MM.1S (cell line): ENCODE results near the gene LMF1.

ENCODE experiments used
- DNase-seq: peaks from one replicate; pipeline ENCODE4 v3.0.0-alpha.2; 2015
- H2AFZ ChIP-seq: fragments of 300-600 bp; sonication (generic); 2 replicates; pipeline ENCODE4 v1.6.0; 2016; ENCODE audit warnings: antibody characterized with exemption, low read length
- H3F3A ChIP-seq: fragments of 300-600 bp; sonication (generic); 2 replicates; pipeline ENCODE4 v1.6.1; 2016; ENCODE audit warnings: mild to moderate bottlenecking, antibody characterized with exemption, low read length, moderate library complexity, mixed read lengths; ENCODE audit not compliant: insufficient read depth
- H3K27ac ChIP-seq: fragments of 300-600 bp; sonication (generic); 2 replicates; pipeline ENCODE4 v1.5.1; 2016; ENCODE audit warnings: mild to moderate bottlenecking, low read length
- H3K27me3 ChIP-seq: fragments of 300-600 bp; sonication (generic); replicated peaks from 2 replicates; pipeline ENCODE4 v1.6.0; 2016; ENCODE audit warnings: low read length; ENCODE audit not compliant: insufficient read depth
- H3K36me3 ChIP-seq: fragments of 300-600 bp; sonication (generic); replicated peaks from 2 replicates; pipeline ENCODE4 v1.6.1; 2016; ENCODE audit warnings: mild to moderate bottlenecking, low read length, mixed read lengths; ENCODE audit not compliant: insufficient read depth
- H3K4me1 ChIP-seq: fragments of 300-600 bp; sonication (generic); 2 replicates; pipeline ENCODE4 v1.6.1; 2016; ENCODE audit warnings: low read length, mixed read lengths
- H3K4me2 ChIP-seq: fragments of 300-600 bp; sonication (generic); 2 replicates; pipeline ENCODE4 v1.6.0; 2016; ENCODE audit warnings: low read depth, low read length
- H3K4me3 ChIP-seq: fragments of 300-600 bp; sonication (generic); 2 replicates; pipeline ENCODE4 v1.5.1; 2016; ENCODE audit warnings: low read length, mixed read lengths
- H3K79me2 ChIP-seq: fragments of 300-600 bp; sonication (generic); 2 replicates; pipeline ENCODE4 v1.6.1; 2016; ENCODE audit warnings: mixed run types, low read length, mixed read lengths
- H3K9ac ChIP-seq: fragments of 300-600 bp; sonication (generic); 2 replicates; pipeline ENCODE4 v1.6.1; 2016; ENCODE audit warnings: low read length, mixed read lengths
- H3K9me2 ChIP-seq: fragments of 300-600 bp; sonication (generic); replicated peaks from 2 replicates; pipeline ENCODE4 v1.6.1; 2016; ENCODE audit warnings: mild to moderate bottlenecking, low read length, mixed read lengths; ENCODE audit not compliant: insufficient read depth
- H3K9me3 ChIP-seq: fragments of 300-600 bp; sonication (generic); replicated peaks from 2 replicates; pipeline ENCODE4 v1.6.1; 2016; ENCODE audit warnings: mild to moderate bottlenecking, low read length, mixed read lengths; ENCODE audit not compliant: insufficient read depth
- H4K20me1 ChIP-seq: fragments of 300-600 bp; sonication (generic); 2 replicates; pipeline ENCODE4 v1.6.1; 2016; ENCODE audit warnings: mild to moderate bottlenecking, low read length, moderate library complexity, mixed read lengths; ENCODE audit not compliant: insufficient read depth
- EZH2 ChIP-seq: fragments of 300-600 bp; sonication (generic); optimal IDR thresholded peaks from 2 replicates; pipeline ENCODE3; 2017; ENCODE audit warnings: low read depth, mild to moderate bottlenecking, antibody characterized with exemption, low read length, mixed read lengths
- EZH2phosphoT487 ChIP-seq: fragments of 300-600 bp; sonication (generic); IDR thresholded peaks from 2 replicates; pipeline ENCODE4 v1.6.1; 2018; ENCODE audit warnings: antibody characterized with exemption, low read length
- TF ChIP-seq, protein P1 (sequence below): fragments of 300-600 bp; sonication (generic); IDR thresholded peaks from 2 replicates; pipeline ENCODE4 v1.5.1; 2016; ENCODE audit warnings: antibody characterized with exemption, low read length, mixed read lengths

LMF1 gene

DNA sequence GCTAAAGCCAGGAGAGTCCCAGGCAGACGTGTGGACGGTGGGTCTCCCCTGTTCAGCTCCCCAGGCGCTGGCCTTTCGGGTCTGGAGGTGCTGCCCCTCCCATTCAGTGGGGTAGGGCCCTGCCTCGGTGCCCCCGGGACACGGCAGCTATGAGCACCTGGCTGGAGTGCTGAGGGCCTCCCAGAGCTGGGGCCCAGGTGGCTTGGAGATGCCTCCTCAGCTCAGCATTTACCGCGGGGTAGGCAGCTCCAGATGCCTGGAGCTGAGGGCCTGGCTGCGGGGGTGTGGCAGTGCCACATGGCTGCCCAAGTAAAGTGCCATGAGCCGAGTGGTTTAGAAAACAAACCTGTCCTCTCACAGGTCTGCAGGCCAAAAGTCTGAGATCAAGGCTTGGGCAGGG is 30.3 kb upstream of the LMF1 start:
- no peak overlapping the region for H3K27ac ChIP-seq
- H2AFZ ChIP-seq: no peak overlapping the region
- H3K4me1 ChIP-seq: peaks cover 9% of the 10 kb centered on the region; the same call in 1 of the 2 replicates
- no peaks in the 10 kb centered on the region for H3K36me3 ChIP-seq
- no peaks in the 10 kb centered on the region for H3K9me2 ChIP-seq
- H3K4me3 ChIP-seq: no peak overlapping the region
- no peaks in the 10 kb centered on the region for H3K9me3 ChIP-seq
- H3K4me2 ChIP-seq: no peak overlapping the region
- H3K79me2 ChIP-seq: no peaks in the 10 kb centered on the region
- no peak for DNase-seq
- peaks cover 95% of the 10 kb centered on the region for H3K27me3 ChIP-seq
- TF ChIP-seq EZH2phosphoT487 (no peak), EZH2 (no peak)
- TF ChIP-seq, protein P1, sequence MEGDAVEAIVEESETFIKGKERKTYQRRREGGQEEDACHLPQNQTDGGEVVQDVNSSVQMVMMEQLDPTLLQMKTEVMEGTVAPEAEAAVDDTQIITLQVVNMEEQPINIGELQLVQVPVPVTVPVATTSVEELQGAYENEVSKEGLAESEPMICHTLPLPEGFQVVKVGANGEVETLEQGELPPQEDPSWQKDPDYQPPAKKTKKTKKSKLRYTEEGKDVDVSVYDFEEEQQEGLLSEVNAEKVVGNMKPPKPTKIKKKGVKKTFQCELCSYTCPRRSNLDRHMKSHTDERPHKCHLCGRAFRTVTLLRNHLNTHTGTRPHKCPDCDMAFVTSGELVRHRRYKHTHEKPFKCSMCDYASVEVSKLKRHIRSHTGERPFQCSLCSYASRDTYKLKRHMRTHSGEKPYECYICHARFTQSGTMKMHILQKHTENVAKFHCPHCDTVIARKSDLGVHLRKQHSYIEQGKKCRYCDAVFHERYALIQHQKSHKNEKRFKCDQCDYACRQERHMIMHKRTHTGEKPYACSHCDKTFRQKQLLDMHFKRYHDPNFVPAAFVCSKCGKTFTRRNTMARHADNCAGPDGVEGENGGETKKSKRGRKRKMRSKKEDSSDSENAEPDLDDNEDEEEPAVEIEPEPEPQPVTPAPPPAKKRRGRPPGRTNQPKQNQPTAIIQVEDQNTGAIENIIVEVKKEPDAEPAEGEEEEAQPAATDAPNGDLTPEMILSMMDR: no peak
- H4K20me1 ChIP-seq: no peaks in the 10 kb centered on the region
- H3K9ac ChIP-seq: no peak overlapping the region
- no peaks in the 10 kb centered on the region for H3F3A ChIP-seq

DNA sequence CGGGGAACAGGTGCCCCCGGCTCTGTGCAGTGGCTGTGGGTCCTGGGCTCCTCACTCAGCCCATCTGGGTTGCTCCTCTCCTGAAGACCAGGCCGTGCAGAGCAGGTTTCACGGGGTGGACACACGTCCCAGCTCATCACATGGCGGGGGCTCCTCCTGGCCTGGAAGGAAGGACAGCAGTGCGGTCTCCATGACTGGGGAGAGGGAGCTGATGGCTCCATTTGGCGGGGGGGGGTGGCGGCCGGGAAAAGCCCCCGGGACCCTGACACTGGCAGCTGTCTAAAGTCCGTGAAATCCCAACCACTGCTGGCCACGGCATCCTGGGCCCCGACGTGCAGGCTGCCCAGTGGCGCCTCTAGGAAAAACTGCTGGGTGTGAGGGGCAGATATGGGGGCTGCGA is 29.8 kb upstream of the LMF1 start:
- Histone ChIP-seq H2AFZ (no peak overlapping the region), H3K36me3 (no peaks in the 10 kb centered on the region), H3K4me3 (no peak overlapping the region), H3K79me2 (no peaks in the 10 kb centered on the region), H3K27ac (no peak overlapping the region), H3K4me1 (peaks cover 9% of the 10 kb centered on the region; the same call in 1 of the 2 replicates), H3K27me3 (peaks cover 96% of the 10 kb centered on the region), H3K9me3 (no peaks in the 10 kb centered on the region), H3F3A (no peaks in the 10 kb centered on the region), H4K20me1 (no peaks in the 10 kb centered on the region), H3K9me2 (no peaks in the 10 kb centered on the region), H3K4me2 (no peak overlapping the region), H3K9ac (no peak overlapping the region)
- TF ChIP-seq, protein P1: no peak
- TF ChIP-seq EZH2: no peak
- TF ChIP-seq EZH2phosphoT487: no peak
- DNase-seq: no peak

DNA sequence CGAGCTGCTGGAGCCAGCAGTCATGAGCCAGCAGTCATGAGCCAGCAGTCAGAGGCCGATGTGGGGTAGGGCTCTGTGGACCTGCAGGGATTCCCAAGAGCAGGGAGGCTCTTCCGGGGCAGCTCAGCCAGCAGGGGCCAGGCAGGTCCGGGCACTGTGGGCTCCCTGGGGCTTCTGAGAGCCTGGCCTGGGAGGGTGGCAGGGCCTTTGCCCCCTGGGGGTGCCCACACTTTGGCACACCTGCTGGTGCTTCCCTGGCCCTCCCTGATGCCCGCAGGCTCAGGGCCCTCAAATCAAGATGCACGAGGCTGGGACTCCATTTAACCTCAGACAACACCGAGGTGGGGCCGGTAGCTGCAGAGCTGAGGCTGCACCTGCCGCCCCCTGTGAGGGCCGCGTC is 28.9 kb upstream of the LMF1 start:
- no peak for TF ChIP-seq EZH2
- TF ChIP-seq EZH2phosphoT487: no peak
- TF ChIP-seq, protein P1: no peak
- H3K9me3 ChIP-seq: no peaks in the 10 kb centered on the region
- H3K4me1 ChIP-seq: peaks cover 9% of the 10 kb centered on the region; the same call in 1 of the 2 replicates
- peaks cover 100% of the 10 kb centered on the region for H3K27me3 ChIP-seq
- H3K79me2 ChIP-seq: no peaks in the 10 kb centered on the region
- no peaks in the 10 kb centered on the region for H3K36me3 ChIP-seq
- H3F3A ChIP-seq: no peaks in the 10 kb centered on the region
- no peak overlapping the region for H2AFZ ChIP-seq
- no peaks in the 10 kb centered on the region for H3K9me2 ChIP-seq
- DNase-seq: no peak
- no peak overlapping the region for H3K27ac ChIP-seq
- no peak overlapping the region for H3K4me3 ChIP-seq
- H4K20me1 ChIP-seq: no peaks in the 10 kb centered on the region
- no peak overlapping the region for H3K9ac ChIP-seq
- no peak overlapping the region for H3K4me2 ChIP-seq

DNA sequence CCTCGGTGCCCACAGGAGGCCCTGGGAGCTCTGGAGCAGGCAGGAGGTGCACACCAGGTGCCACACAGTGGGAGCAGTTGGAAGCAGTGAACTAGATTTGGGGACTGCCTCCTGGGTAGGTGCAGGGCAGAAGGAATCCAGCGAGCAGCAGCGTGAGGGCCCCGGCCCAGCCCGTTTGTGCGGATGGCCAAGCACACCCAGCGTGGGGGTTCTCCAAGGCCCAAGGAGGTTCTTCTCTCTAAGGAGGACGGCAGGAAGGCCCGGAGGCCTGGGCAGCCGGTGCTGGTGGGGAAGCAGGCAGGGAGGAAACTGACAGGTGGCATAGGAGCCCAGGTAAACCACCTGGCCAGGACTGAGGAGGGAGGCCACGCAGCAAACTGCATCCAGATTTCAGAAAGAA is 27.8 kb upstream of the LMF1 start:
- H3K27me3 ChIP-seq: peaks cover 92% of the 10 kb centered on the region
- no peak overlapping the region for H3K4me2 ChIP-seq
- H3K79me2 ChIP-seq: no peaks in the 10 kb centered on the region
- no peak for TF ChIP-seq EZH2
- TF ChIP-seq, protein P1: no peak
- TF ChIP-seq EZH2phosphoT487: no peak
- no peak overlapping the region for H3K9ac ChIP-seq
- no peaks in the 10 kb centered on the region for H3F3A ChIP-seq
- H2AFZ ChIP-seq: no peak overlapping the region
- H3K27ac ChIP-seq: no peak overlapping the region
- no peak for DNase-seq
- no peaks in the 10 kb centered on the region for H3K9me2 ChIP-seq
- no peaks in the 10 kb centered on the region for H3K36me3 ChIP-seq
- no peak overlapping the region for H3K4me3 ChIP-seq
- no peaks in the 10 kb centered on the region for H3K9me3 ChIP-seq
- no peaks in the 10 kb centered on the region for H4K20me1 ChIP-seq
- H3K4me1 ChIP-seq: peaks cover 5% of the 10 kb centered on the region; the same call in 1 of the 2 replicates
